Spleen (tissue), 7 donors: ENCODE data around the gene SF3A1.

Experiments used
- POLR2A ChIP-seq, 3 donors: fragments of 450-650 bp; IDR thresholded peaks; one replicate each; pipeline ENCODE4 v1.5.1; 2017; ENCODE audit warnings: antibody characterized with exemption in 3 of 3, mild to moderate bottlenecking in 1 of 3
- TF ChIP-seq, protein P1 (sequence below), 11 experiments: fragments of 200-600 bp in 7 of 11; fragments of 450-650 bp in 4 of 11; sonication (generic) in 4 of 11; IDR thresholded peaks in 8 of 11; conservative IDR thresholded peaks in 3 of 11; 1 replicate in 7 of 11; 2 replicates in 4 of 11; pipeline versions ENCODE4 v1.4.0 to v1.8.0; 2016 to 2021; ENCODE audit warnings: antibody characterized with exemption in 11 of 11, inconsistent platforms in 4 of 11, mild to moderate bottlenecking in 1 of 11
- donor health status: DM: no; HTN: no; CAD: no; lungs with moderate emphysema.
- donor health status: DM: no; HTN: no; CAD: no.
- donor health status: DM: no; HTN: no; CAD: no.

DNA sequence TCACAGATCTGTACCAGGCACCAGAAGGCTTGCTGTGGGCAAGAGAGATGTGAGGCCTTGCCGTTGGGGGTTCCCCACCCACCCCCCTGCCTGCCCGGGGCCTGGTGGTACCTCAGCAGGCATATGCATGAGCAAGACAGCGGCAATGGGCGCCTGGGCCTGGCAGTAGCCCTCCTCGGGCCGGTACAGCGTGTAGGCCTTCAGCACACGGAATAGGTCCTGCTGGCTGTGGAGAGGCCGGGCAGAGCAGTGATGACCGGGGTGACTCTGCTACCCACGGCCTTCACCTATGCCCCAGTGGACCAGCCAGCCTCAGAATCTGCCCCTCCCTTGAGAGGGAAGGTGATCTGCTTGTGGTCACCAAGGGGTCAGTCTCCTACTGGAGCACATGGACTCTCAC lies 61.9 kb downstream of the SF3A1 start:
- TF ChIP-seq, protein P1, sequence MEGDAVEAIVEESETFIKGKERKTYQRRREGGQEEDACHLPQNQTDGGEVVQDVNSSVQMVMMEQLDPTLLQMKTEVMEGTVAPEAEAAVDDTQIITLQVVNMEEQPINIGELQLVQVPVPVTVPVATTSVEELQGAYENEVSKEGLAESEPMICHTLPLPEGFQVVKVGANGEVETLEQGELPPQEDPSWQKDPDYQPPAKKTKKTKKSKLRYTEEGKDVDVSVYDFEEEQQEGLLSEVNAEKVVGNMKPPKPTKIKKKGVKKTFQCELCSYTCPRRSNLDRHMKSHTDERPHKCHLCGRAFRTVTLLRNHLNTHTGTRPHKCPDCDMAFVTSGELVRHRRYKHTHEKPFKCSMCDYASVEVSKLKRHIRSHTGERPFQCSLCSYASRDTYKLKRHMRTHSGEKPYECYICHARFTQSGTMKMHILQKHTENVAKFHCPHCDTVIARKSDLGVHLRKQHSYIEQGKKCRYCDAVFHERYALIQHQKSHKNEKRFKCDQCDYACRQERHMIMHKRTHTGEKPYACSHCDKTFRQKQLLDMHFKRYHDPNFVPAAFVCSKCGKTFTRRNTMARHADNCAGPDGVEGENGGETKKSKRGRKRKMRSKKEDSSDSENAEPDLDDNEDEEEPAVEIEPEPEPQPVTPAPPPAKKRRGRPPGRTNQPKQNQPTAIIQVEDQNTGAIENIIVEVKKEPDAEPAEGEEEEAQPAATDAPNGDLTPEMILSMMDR (IDR thresholded peaks at IDR 0.05 in 8 of 11, conservative IDR thresholded peaks at IDR 0.05 in 3 of 11) = no peak
- TF ChIP-seq POLR2A (IDR thresholded peaks at IDR 0.05) = no peak
